Muscle of back (tissue), 13 donors: ENCODE measurements around the gene LAMB4. TPM values are rescaled to one million over a fixed set of nuclear protein-coding genes. Genes with fewer than 3 reads are reported as not detected.

Source experiments
- DNase-seq, 3 donors: peaks; one replicate each; pipeline versions ENCODE4 v3.0.0 to v3.0.0-alpha.2; 2013
- long read RNA-seq, 9 donors: transcript quantifications; one replicate each; lab custom pipeline, GENCODE V29; 2026
- polyA plus RNA-seq, 10 donors: library from polyadenylated mRNA; unstranded; fragments of 120-200 nt; gene quantifications; one replicate each; pipeline ENCODE4 v1.2.1, GENCODE V29; 2013; ENCODE audit not compliant: insufficient read length in 10 of 10

The LAMB4 gene
- polyA plus RNA-seq, result 1 to 10 TPM in 2 of 10 donors, under 1 TPM in 8; 0.10 to 7.7 (median 0.27) TPM
- long read RNA-seq, donor 1, result 0 reads
- long read RNA-seq, donor 2, result 0 reads
- long read RNA-seq, donor 3, result 0 reads
- long read RNA-seq, donor 4, result 0 reads
- long read RNA-seq, donor 5, result 0 reads
- long read RNA-seq, donor 6, result 0 reads
- long read RNA-seq, donor 7, result 0 reads
- long read RNA-seq, donor 8, result 0 reads
- long read RNA-seq, donor 9, result 0 reads

- DNase-seq, result no peak
Measured at GRCh38 chr7:108130261-108130660, at the start of gene LAMB4. TSS of gene LAMB4 (minus strand) at chr7:108130361. CDS start at chr7:108123164, 7,197 bp downstream.

GRCh38 chr7:108178398-108178797 lies 48.2 kb upstream of the LAMB4 start:
- DNase-seq, result peak in 2 of 3 donors; percentile 2 to 18

- DNase-seq, result no peak
Measured at GRCh38 chr7:108171164-108171563, 41.0 kb upstream of the LAMB4 start.

- DNase-seq, result no peak
Measured at GRCh38 chr7:108170251-108170650, 40.1 kb upstream of the LAMB4 start.

- DNase-seq, result no peak
Measured at GRCh38 chr7:108167460-108167859, 37.3 kb upstream of the LAMB4 start.

GRCh38 chr7:108166687-108167086 lies 36.5 kb upstream of the LAMB4 start:
- DNase-seq, result no peak

- no peak for DNase-seq
Measured at GRCh38 chr7:108165723-108166122, 35.6 kb upstream of the LAMB4 start.

GRCh38 chr7:108164946-108165345 lies 34.8 kb upstream of the LAMB4 start:
- DNase-seq, result no peak

- no peak for DNase-seq
Measured at GRCh38 chr7:108164342-108164741, 34.2 kb upstream of the LAMB4 start.

GRCh38 chr7:108158776-108159175 lies 28.6 kb upstream of the LAMB4 start:
- no peak for DNase-seq

- DNase-seq, result no peak
Measured at GRCh38 chr7:108157606-108158335, 27.6 kb upstream of the LAMB4 start.

GRCh38 chr7:108156897-108157605 lies 26.9 kb upstream of the LAMB4 start:
- no peak for DNase-seq

- DNase-seq, result no peak
Measured at GRCh38 chr7:108152198-108152597, 22.0 kb upstream of the LAMB4 start.

GRCh38 chr7:108149908-108150307 lies 19.7 kb upstream of the LAMB4 start:
- DNase-seq, result no peak

- DNase-seq, result no peak
Measured at GRCh38 chr7:108149119-108149518, 19.0 kb upstream of the LAMB4 start.

- peak in 2 of 3 donors; percentile 16 to 30 for DNase-seq
Measured at GRCh38 chr7:108147031-108147563, 16.9 kb upstream of the LAMB4 start.

- DNase-seq, result peak; percentile 78 to 91 (median 86)
Measured at GRCh38 chr7:108146070-108146842, 16.1 kb upstream of the LAMB4 start.

GRCh38 chr7:108145401-108145800 lies 15.2 kb upstream of the LAMB4 start:
- DNase-seq, result no peak

GRCh38 chr7:108144931-108145330 lies 14.8 kb upstream of the LAMB4 start:
- DNase-seq, result no peak

- DNase-seq, result no peak
Measured at GRCh38 chr7:108143658-108144420, 13.7 kb upstream of the LAMB4 start.

- no peak for DNase-seq
Measured at GRCh38 chr7:108142675-108143259, 12.6 kb upstream of the LAMB4 start.
